GM12892 (cell line): ENCODE measurements around the gene FLT1.

Experiments
- POLR2A ChIP-seq: IDR thresholded peaks from 2 replicates; pipeline ENCODE4 v1.6.1; 2011; ENCODE audit warnings: low read depth, low read length, control low read depth
- POLR2AphosphoS5 ChIP-seq: IDR thresholded peaks from 2 replicates; pipeline ENCODE4 v1.6.1; 2011; ENCODE audit warnings: low read depth, low read length, control low read depth
- TAF1 ChIP-seq: IDR thresholded peaks from 2 replicates; pipeline ENCODE4 v1.6.1; 2011; ENCODE audit warnings: low read depth, mild to moderate bottlenecking, control low read depth, low read length, borderline replicate concordance

- TF ChIP-seq POLR2AphosphoS5 (no peak), TAF1 (no peak), POLR2A (no peak)
Observed at GRCh38 chr13:28408863-28409262, 86.1 kb downstream of the FLT1 start.
